HG03457 (cell line): Measurements from ENCODE around the gene LHX2.

Experiments
- ATAC-seq: cut with Tn5 transposase; IDR thresholded peaks from one replicate; pipeline ENCODE4 v1.9.1; 2021; ENCODE audit warnings: moderate number of reproducible peaks; ENCODE audit not compliant: unreplicated experiment

LHX2 gene

DNA sequence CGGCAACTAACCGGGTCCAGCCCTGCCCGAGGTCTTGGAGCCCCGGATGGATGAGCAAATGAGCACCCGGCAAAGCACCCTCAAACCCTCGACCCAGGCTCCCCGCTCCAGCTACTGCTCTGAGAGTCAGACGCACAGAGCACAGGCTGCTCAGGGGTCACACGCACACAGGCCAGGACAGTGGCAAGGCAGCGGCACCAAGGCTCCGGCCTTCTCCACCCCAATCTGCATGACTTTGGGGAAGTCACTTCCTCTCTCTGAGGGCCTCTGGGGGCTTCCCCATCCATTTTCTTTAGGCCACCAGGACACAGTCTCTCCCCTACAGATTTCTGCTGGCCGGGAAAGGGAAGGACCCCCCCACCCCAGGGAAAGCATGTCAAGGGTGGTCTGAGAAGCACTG, 18.0 kb downstream of the LHX2 start:
- ATAC-seq, result no peak

DNA sequence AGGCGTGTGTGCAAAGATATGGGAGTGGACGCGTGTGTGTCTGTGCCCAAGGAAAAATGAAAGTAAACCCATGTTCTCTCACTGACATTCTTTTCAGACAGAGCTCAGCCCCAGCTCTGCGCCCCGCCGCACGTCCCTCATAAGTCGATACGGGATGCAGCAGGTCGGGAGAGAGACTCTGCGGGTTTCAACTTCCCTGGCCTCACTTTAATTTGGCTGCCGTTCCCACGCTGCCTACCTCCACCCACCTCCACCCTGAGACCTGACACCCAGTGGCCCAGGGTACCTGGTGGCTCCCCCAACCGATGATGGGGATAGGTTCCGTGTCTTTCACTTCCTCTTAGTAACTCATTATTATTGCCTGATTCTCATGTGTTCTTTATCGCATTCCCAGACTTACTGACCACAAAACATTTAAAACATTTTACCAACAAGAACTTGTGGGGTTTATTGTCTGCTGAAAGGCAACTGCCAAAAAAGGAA, 19.4 kb downstream of the LHX2 start:
- ATAC-seq, result no peak

DNA sequence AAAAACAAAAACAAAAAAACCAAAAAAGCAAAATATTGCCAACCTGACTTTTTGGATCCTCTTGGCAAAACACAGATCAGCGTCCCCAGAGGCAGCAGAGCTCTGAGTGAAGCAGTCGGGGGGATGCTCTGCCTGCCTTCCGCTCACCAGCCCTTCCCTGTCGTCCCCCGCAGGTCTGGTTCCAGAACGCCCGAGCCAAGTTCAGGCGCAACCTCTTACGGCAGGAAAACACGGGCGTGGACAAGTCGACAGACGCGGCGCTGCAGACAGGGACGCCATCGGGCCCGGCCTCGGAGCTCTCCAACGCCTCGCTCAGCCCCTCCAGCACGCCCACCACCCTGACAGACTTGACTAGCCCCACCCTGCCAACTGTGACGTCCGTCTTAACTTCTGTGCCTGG, 20.7 kb downstream of the LHX2 start:
- ATAC-seq, result no peak

DNA sequence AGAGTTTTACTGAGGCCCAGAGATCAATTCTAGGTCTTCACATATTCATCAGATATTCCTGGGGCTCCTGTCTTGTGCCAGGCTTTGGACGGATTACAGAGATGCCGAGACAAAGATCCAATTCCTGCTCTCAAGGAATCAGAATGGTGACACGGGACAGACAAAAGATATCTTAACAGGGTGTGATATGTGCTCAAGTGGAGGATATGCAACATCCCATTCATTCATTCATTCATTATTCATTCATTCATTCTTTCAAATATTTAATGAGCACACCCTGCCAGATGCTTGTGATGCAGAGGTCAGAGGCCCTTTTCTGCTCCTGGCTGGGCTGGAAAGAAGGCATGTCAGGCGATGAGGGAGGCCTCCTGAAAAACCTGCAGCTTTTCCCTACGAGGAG, 21.8 kb downstream of the LHX2 start:
- no peak for ATAC-seq

DNA sequence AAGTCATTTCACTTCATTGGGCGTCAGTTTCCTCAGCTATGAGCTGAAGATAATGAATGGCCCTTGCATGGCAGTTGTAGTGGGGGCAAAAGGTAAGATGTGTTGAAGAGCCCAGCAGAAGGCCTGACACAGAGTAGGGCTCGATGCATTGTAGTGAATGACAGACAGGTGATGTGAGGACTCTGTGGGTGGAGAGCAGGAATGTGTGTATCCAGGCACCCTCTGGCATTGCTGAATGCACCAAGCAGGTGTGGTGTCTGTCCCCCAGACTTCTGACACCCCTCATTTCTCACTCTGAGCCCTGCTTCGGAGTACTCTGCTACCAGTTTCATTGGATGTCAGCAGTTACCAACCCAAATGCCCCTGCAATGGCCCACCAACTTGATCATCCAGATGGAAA, 22.4 kb downstream of the LHX2 start:
- no peak for ATAC-seq

DNA sequence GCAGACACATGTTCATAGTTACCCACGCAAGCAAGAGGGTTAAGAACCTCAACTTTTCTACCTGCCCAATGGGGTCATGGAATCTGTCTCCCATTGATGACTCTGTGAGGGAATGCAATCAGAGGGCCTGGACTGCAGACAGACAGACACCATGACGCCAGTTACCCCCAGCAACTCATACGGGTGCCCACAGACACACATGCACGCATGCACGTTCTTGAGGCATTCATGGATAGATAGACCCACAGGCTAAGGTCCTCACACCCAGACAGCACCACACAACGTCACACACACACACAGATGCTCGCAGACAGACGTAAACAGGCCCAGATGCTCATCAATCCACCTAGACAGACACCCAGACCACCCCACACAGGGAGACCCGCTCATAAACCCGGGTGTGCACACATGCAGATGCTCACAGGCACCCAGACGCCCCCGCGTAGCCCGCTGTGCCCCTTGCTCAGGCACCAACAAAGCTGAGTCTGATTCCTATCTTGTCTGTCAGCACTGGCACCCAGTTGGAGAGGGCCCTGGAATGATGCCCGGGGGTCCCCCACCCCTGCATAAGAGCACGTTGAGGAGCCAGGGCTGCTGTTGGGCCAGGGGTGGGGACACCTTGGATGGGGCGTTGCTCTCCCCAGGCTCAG, 23.6 kb downstream of the LHX2 start:
- ATAC-seq, result no peak

DNA sequence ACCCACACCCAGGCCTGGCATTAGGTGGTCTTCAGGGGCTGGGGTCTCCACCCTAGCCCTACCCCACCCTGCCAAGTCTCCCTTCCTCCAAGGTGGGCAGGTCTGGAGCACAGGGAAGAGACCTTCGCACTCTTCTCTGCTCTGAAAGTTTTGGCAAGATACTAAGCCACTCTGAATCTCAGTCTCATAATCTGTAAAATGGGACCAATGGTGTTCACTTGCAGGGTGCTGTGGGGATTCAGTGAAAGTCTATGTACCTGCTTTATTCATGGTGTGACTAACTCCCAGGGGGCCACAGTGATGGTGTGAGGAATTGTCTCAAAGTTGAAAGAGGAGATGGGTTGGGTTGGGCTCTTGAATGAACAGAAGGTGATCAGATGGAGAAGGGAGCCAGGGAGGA, 25.0 kb downstream of the LHX2 start:
- no peak for ATAC-seq

DNA sequence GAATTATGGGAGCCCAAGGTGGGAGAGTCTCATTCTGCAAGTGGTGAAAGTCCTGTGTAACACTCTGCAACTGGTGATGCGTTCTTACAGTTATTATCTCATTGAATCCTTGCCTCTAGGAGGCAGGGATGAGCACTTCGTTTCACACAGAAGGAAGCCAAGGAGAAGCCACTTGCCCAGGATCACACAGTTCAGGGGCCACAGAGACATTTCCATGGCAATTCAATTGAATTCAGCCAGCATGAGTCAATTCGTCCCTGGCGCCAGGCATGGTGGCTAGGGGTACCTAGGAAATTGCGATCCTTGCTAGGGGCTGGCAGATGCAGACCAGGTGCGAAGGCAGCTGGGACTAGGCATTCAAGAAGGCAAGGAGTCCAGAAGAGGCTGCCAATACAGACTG, 26.2 kb downstream of the LHX2 start:
- ATAC-seq, result no peak

DNA sequence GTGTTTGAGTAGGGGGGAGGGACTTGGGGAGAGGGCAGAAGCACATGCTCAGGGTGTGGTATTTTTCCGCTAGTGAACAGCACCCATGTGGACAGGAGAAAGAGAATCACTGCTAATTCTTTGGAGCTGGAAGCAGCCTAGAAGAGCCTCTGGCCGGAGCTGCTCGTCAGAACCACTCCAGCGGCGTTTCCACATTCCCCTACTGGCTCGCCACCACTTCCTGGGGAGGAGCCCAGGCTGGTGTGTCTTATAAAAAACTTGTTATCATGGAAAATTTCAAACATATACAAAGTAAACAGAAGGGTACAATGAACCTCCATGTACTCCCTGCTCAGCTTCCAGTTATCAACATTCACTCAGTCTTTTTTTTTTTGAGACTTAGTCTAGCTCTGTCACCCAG, 26.7 kb downstream of the LHX2 start:
- ATAC-seq, result no peak

DNA sequence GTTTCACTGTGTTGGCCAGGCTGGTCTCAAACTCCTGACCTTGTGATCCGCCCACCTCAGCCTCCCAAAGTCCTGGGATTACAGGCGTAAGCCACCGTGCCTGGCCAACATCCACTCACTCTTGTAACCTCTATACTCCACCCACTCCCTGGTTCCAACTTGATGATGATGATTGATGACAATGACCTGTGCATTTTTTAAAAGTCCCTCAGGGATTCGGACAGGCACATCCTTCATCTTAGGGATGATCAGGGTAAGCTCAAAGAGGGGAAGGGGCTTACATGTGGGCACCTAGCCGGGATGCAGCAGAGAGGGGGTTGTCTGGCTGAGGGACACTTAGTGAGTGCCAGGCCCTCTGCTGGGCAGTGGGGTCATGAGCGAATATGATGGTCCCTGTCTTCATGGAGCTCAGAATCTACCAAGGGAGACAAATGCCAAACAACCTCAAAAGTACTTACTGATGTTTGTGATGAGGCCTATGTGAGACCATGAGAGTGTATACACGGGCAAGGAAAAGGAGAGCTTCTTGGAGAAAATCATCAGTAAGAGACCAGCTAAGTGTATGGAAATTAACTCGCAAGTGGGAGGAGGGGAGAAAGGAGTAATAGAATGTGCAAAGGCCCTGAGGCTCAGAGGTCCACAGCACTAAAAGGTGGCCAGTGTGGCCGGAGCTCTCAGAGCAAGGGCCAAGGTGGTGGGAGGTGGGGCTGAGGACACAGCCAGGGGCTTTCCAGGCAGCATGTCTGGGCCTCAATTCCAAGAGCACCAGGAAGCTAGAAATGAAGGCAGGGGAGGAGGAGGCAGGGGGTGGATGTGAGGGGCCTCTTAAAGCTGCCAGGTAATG, 27.4 kb downstream of the LHX2 start:
- no peak for ATAC-seq

DNA sequence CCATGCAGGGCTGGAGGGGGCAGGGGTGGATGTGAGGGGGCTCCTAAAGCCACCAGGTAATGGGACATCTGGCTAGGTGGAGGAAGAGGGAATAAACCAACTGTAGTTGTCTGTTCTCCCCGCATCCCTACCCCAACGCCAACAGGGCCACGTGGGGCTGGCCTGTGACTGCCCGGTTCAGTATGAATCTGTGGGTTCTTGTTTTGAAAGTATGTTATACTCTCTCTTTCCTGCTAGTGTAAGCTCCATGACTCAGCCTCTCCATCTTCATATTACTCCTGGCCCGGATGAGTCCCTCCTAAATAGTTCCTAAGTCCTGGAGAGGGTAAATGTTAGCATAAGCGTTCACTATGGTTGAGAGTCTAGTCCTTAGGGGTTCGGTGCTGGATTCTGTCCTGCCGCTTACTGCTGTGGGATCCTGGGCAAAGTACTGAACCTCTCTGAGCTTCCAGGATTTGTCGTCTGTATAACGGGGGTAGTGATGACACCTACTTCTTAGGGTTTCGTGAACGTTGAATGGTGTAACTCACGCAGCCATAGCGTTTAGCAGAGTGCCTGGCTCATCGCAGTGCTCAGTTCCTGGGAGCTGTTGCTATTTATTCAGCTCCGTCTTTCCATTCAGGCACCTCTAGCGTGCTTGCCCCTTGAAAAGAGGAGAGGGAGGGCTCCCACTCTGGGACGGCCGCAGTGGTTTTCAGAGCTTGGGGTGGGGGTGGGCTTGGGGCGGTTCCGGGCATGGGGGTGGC, 28.8 kb downstream of the LHX2 start:
- ATAC-seq, result no peak

DNA sequence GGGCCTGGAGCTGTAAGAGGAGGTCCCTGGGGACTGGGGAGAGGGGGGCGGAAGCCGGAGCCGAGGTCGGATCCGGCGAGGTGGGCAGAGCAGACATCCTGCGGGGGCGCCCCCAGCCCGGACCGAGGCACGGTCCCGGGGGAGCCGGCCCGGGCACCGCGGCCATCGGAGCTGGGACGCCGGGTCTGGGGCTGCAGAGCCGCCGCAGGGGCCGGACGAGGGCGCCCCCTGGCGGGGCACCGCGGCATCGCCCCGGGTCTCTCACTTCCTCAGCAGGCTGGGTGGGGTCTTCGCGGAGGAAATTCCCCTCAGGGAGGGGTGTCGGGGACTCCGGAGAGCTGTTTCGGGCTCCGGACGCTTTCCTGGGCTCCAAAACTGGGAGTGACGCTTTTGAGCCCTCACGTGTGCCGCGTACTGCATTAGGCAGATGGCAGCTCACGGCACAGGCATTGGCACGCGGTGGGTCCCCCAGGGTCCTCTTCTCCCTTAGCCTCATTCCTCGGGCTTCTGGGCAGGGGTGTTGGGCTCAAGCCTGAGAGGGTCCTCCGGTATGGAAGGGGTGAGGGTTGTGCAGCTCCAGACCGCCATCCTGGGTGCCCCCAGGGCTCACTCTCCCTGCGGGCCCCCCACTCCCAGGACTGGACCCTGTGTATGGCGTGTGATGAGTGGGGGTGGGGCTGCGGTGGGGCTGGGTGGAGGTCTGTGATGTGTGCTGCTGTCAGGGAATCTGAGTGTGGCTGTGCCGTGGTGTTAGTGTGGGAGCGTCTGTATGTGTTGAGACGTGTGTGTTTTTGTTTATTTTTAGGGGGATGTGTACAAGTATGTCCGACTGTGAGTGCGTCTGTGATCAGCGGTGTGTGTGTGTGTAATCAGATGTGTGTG, 29.6 kb downstream of the LHX2 start:
- ATAC-seq, result no peak

DNA sequence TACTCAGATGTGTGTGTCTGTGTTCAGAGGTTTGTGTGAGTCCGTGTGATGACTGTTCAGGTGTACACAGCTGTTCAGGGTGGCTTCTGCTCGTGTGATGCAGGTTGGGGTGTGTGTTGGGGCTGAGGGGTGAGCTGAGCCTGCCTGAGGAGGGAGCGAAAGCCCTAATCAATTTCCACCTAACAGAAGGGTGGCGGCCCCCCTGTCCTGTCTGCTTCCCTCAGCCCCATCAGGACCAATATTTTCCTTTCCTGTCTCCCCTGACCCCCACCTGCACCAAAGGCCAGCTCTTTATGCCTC, 30.2 kb downstream of the LHX2 start:
- no peak for ATAC-seq

DNA sequence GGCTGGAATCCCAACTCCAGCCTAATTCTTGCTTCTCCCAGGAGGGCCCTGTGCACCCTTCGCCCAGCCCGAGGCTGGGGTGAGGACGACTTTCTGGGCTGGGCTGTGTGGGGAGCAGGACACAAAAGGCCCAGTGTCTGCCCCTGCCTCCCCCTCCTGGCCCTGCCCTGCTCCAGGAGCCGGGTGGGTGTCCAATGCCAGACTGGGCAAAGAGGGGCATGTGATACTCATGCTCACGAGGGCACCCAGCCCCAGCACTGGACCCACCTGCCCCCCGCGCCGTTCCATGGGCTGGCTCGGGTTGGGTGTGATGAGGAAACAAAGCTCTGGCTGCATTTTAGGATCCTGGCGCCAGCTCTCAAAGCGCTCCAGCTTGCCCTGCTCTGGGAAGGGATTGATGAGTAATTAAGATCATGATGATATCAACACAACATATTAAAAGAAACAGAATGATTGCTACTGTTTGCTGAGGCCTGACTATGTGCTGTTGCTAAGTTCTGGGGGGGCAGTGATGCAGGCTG, 30.7 kb downstream of the LHX2 start:
- no peak for ATAC-seq

DNA sequence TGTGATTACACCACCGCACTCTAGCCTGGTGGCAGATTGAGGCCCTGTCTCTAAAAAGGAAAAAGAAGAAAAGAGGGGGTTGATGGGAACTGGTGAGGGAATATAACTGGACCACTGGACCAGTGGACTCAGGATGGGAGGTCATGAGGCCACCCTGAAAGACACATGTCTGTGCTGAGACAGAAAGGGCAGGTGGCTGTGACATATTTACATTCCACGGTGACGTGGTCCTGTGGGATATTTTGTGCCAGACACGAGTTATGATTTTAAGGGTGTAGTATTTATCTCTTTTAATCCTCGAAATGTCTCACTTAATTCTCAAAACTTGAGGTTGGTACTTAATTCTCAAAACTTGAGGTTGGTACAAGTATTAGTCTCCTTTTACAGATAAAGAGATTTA, 32.9 kb downstream of the LHX2 start:
- no peak for ATAC-seq

DNA sequence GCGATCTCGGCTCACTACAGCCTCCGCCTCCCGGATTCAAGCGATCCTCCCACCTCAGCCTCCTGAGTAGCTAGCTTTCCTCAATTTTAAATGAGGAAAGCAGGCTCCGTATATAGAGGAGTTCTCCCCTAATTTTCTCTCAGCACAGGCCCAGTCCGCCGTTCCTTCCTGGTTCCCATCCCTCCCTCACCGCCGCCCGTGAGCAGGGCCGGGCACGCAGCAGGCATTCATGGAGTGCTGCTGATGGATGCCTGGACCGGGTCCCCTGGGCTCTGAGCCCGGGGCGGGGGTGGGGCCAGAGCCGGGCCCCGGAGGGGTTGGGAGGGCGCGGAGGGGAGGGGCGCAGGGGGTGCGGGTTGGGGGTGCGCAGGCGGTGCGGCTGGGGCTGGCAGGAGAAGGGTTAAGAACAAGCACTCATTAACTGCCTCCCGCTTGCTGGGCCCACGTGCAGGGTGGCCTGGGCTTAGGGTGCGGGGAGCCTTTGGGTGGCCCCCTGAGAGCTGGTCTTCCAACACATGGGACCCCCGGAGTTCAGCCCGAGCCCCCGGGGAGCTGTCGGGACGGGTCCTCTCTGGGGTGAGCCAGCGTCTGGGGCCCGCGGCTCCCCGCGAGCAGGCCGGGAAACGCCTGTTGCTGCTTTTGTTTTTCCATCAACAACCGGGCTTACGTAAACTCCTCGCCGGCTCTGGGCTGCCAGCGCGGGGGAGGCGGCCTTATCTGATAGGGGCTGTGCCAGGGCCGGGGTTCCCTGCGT, 33.7 kb downstream of the LHX2 start:
- no peak for ATAC-seq

DNA sequence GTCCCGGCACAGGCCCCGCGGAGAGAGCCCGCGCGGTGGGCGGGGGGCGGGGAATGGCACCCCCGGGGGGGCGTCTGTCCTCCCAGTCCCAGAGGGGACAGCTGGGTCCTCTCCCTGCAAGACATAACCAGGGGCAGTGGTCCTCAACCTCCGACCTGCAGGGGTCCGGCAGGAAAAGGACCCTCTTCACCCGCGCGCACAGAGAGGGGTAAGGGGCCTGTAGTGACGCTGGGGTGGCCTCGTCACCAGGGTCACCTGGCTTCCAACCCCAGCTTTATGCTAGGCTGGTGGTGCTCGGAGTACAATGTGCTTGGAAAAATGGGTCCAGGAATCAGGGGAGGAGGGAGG, 34.2 kb downstream of the LHX2 start:
- no peak for ATAC-seq

DNA sequence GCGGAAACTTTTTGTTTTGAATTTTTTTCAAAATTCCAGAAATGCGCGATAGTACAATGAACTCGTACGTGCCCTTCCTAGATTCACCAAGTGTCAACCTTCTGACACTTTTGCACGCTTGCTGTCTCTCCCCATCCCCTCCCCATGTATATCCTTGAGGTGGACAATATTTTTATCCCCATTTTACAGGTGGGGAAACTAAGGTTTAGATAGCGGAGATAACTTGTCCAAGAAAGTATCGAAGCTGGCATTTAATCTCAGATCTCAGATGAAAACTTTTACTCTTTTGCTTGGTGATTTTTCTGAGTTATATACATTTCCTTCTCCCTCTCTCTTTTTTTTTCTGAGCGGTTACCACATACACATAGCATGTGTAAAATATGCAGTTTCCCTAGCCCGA, 34.6 kb downstream of the LHX2 start:
- no peak for ATAC-seq

DNA sequence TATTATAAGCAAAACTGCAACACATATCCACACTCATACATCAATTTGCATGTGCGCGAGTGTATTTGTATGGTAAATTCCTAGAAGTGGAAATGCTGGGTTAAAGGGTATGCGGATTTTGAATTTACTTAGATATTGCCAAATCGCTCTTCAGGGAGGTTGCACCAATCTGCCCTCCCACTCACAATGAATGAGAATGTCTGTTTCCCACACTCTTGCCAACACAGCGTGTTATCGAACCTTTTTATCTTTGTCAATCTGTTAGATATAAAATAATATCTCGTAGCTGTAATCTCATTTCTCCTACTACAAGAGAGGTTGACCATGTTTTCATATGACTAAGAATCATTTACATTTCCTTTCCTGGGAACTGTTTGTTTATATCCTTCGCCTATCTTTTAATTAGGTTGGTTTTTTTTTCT, 35.7 kb downstream of the LHX2 start:
- ATAC-seq, result no peak

DNA sequence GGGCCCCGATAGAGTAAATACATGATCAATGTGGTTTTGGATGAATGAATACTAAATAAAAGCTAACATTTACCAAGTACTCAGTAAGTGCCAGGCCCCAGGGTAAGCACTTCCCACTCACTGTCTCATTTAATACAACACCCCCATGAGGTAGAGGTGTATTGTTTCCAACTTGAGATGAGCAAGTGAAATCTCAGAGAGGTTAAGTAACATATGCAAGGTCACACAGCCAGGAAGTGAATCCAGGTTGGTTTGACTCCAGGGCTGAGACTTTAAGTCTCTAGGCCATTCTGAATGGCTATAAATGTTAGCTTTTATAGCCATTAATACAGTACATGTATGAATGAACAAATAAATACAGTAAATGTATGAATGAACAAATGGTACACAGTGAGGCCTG, 39.4 kb downstream of the LHX2 start:
- no peak for ATAC-seq
